K562 (cell line): Measurements from ENCODE around the gene OSCP1. TPM values are rescaled to one million over a fixed set of nuclear protein-coding genes. Genes with fewer than 3 reads are reported as not detected.
A peak's percentile ranks its signal among the peaks of the same experiment; 100 is the strongest.

ENCODE experiments used
- DPF2 ChIP-seq: fragments of 450-650 bp; IDR thresholded peaks from 2 replicates; pipeline ENCODE4 v1.6.1; 2016
- ERF ChIP-seq: fragments of 450-650 bp; formaldehyde crosslinking; IDR thresholded peaks from 2 replicates; pipeline ENCODE4 v1.4.0; 2020; ENCODE audit warnings: mild to moderate bottlenecking, mixed read lengths
- GABPB1 ChIP-seq: sonication (generic); formaldehyde crosslinking; IDR thresholded peaks from 2 replicates; pipeline ENCODE4 v1.8.0; 2022; ENCODE audit warnings: mild to moderate bottlenecking, missing genetic modification reagents
- NFE2L1 ChIP-seq: fragments of 450-650 bp; IDR thresholded peaks from 2 replicates; pipeline ENCODE4 v1.6.1; 2016; ENCODE audit warnings: missing genetic modification characterization, low read depth, mild to moderate bottlenecking, missing compliant biosample characterization, moderate library complexity, borderline replicate concordance
- PCBP1 ChIP-seq: fragments of 200-400 bp; formaldehyde crosslinking; IDR thresholded peaks from 2 replicates; pipeline ENCODE4 v1.6.1; 2018; ENCODE audit warnings: mild to moderate bottlenecking, low read depth, low read length; ENCODE audit not compliant: poor library complexity, severe bottlenecking
- PML ChIP-seq: IDR thresholded peaks from 2 replicates; pipeline ENCODE4 v1.6.1; 2012; ENCODE audit warnings: low read length, inconsistent platforms
- PTBP1 ChIP-seq: fragments of 200-400 bp; formaldehyde crosslinking; IDR thresholded peaks from 2 replicates; pipeline ENCODE4 v1.6.1; 2017; ENCODE audit warnings: low read depth, low read length
- SETDB1 ChIP-seq: IDR thresholded peaks from one replicate; pipeline ENCODE4 v1.6.1; 2012; ENCODE audit warnings: low read length, control low read depth, inconsistent platforms
- ZKSCAN3 ChIP-seq: fragments of 250-450 bp; sonication (Bioruptor Pico); IDR thresholded peaks from 2 replicates; pipeline ENCODE4 v1.4.0; 2020
- polyA plus RNA-seq, 8 experiments: library from polyadenylated mRNA; depleted of rRNA in 4 of 8; stranded (reverse) in 5 of 8; unstranded in 3 of 8; fragments of >200 nt; fragmentation: Nextera tagmentation in 2 of 8; fragmentation: Illumina TruSeq in 1 of 8; extraction: Ambion mirVana in 2 of 8; extraction: Trizol in 1 of 8; gene quantifications; 2 replicates each; pipeline versions ENCODE4 v1.2.1 to v1.2.3, GENCODE V29; 2011 to 2014; ENCODE audit warnings: inconsistent platforms in 1 of 8, missing spikeins in 1 of 8
- total RNA-seq, 7 experiments: library from RNA; depleted of rRNA in 6 of 7; stranded (reverse); fragments of >200 nt in 6 of 7; fragmentation: Illumina TruSeq in 2 of 7; extraction: Trizol in 2 of 7; gene quantifications; 2 replicates each; pipeline versions ENCODE4 v1.2.1 to v1.2.3, GENCODE V29; 2011 to 2021; ENCODE audit warnings: low replicate concordance in 1 of 7
- TF ChIP-seq, protein P1 (sequence below): fragments of 450-650 bp; IDR thresholded peaks from one replicate; pipeline ENCODE4 v1.6.1; 2018; ENCODE audit warnings: mild to moderate bottlenecking, moderate library complexity; ENCODE audit not compliant: partially characterized antibody
- TF ChIP-seq, protein P2 (sequence below): IDR thresholded peaks from 2 replicates; pipeline ENCODE4 v1.6.1; 2011; ENCODE audit warnings: borderline replicate concordance, low read depth, mild to moderate bottlenecking, moderate library complexity, low read length; ENCODE audit not compliant: insufficient read depth, poor library complexity, severe bottlenecking
- TF ChIP-seq, protein P3 (sequence below): fragments of 200-800 bp; sonication (Bioruptor generic); IDR thresholded peaks from 2 replicates; pipeline ENCODE4 v1.6.1; 2016; ENCODE audit warnings: missing genetic modification characterization, missing compliant biosample characterization

Gene OSCP1
- total and polyA plus RNA-seq, 9 of the 15 experiments (the other 6 are each of a cell fraction or from before 2014, with no cell fraction given), result 0.15 to 0.40 (median 0.33) TPM; not detected in 5

DNA sequence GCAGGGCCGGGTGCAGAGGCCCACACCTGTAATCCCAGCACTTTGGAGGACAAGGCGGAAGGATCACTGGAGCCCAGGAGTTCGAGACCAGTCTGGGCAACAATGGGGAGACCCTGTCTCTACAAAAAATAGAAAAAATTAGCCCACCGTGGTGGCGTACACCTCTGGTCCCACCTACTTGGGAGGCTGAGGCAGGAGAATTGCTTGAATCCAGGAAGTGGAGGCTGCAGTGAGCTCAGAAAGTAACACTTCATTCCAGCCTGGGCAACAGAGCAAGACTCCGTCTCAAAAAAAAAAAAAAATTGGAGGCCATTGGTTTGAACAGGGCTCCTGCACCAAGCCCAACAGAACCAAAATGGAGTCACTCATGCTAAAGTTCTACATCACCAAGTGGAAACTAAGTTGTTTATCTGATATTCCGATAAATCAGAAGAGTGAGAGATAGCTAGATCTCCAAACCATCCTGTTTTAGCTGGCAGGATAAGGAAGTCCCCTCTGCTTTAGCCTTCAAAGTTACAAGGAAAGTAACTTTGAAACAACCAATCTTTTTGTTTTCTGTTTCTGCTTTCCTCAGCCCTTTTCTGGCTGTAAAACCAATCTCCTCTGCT, 51.8 kb downstream of the OSCP1 start (continued):
- TF ChIP-seq SETDB1 (no peak), GABPB1 (CRISPR knock-in tag) (no peak), ZKSCAN3 (CRISPR knock-in tag) (no peak), PTBP1 (no peak), PCBP1 (peak; percentile 8), ERF (peak; percentile 90; the same call in 1 of the 2 replicates), DPF2 (no peak), PML (no peak), NFE2L1 (tag) (peak; percentile 68)
- TF ChIP-seq, protein P1, sequence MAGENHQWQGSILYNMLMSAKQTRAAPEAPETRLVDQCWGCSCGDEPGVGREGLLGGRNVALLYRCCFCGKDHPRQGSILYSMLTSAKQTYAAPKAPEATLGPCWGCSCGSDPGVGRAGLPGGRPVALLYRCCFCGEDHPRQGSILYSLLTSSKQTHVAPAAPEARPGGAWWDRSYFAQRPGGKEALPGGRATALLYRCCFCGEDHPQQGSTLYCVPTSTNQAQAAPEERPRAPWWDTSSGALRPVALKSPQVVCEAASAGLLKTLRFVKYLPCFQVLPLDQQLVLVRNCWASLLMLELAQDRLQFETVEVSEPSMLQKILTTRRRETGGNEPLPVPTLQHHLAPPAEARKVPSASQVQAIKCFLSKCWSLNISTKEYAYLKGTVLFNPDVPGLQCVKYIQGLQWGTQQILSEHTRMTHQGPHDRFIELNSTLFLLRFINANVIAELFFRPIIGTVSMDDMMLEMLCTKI, result no peak
- TF ChIP-seq, protein P2, sequence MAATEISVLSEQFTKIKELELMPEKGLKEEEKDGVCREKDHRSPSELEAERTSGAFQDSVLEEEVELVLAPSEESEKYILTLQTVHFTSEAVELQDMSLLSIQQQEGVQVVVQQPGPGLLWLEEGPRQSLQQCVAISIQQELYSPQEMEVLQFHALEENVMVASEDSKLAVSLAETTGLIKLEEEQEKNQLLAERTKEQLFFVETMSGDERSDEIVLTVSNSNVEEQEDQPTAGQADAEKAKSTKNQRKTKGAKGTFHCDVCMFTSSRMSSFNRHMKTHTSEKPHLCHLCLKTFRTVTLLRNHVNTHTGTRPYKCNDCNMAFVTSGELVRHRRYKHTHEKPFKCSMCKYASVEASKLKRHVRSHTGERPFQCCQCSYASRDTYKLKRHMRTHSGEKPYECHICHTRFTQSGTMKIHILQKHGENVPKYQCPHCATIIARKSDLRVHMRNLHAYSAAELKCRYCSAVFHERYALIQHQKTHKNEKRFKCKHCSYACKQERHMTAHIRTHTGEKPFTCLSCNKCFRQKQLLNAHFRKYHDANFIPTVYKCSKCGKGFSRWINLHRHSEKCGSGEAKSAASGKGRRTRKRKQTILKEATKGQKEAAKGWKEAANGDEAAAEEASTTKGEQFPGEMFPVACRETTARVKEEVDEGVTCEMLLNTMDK, result no peak
- TF ChIP-seq, protein P3, sequence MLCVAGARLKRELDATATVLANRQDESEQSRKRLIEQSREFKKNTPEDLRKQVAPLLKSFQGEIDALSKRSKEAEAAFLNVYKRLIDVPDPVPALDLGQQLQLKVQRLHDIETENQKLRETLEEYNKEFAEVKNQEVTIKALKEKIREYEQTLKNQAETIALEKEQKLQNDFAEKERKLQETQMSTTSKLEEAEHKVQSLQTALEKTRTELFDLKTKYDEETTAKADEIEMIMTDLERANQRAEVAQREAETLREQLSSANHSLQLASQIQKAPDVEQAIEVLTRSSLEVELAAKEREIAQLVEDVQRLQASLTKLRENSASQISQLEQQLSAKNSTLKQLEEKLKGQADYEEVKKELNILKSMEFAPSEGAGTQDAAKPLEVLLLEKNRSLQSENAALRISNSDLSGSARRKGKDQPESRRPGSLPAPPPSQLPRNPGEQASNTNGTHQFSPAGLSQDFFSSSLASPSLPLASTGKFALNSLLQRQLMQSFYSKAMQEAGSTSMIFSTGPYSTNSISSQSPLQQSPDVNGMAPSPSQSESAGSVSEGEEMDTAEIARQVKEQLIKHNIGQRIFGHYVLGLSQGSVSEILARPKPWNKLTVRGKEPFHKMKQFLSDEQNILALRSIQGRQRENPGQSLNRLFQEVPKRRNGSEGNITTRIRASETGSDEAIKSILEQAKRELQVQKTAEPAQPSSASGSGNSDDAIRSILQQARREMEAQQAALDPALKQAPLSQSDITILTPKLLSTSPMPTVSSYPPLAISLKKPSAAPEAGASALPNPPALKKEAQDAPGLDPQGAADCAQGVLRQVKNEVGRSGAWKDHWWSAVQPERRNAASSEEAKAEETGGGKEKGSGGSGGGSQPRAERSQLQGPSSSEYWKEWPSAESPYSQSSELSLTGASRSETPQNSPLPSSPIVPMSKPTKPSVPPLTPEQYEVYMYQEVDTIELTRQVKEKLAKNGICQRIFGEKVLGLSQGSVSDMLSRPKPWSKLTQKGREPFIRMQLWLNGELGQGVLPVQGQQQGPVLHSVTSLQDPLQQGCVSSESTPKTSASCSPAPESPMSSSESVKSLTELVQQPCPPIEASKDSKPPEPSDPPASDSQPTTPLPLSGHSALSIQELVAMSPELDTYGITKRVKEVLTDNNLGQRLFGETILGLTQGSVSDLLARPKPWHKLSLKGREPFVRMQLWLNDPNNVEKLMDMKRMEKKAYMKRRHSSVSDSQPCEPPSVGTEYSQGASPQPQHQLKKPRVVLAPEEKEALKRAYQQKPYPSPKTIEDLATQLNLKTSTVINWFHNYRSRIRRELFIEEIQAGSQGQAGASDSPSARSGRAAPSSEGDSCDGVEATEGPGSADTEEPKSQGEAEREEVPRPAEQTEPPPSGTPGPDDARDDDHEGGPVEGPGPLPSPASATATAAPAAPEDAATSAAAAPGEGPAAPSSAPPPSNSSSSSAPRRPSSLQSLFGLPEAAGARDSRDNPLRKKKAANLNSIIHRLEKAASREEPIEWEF (CRISPR knock-in tag), result peak; percentile 95
